ENCODE measurements around the gene KIAA1586.
A peak's percentile ranks its signal among the peaks of the same experiment; 100 is the strongest.

KIAA1586 gene

DNA sequence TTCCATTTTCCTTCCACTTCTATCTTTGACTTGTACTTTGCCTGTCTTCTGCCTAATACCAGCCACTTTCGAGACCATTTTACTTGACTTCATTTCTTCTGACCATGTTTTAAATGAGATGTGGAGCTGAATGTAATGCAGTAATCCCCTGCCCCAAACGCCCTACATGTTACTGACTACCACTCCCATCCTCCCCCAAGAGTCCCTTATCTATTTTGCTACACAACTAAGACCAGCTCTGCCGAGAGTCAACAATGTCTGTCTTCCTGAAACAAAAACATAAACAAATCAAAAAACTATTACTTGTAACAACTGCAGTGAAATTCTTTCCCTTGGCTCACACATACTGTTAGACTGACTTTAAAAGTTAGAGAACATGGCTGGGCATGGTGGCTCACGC is 27.1 kb upstream of the KIAA1586 start:
- Histone ChIP-seq H4K20me1 (ENCODE audit: insufficient read depth, low read length, poor library complexity, severe bottlenecking) (no peaks in the 10 kb centered on the region), H3K4me2 (ENCODE audit: low read depth, low read length, poor library complexity, severe bottlenecking) (no peak overlapping the region), H3F3A (ENCODE audit: low read depth) (no peaks in the 10 kb centered on the region), H3K9me2 (replicated peaks; ENCODE audit: low read depth, low read length) (no peaks in the 10 kb centered on the region), H3K27me3 (ENCODE audit: insufficient read depth, low read length, poor library complexity, severe bottlenecking) (no peaks in the 10 kb centered on the region), H3K4me3 (ENCODE audit: low read length, poor library complexity, severe bottlenecking) (no peak overlapping the region), H3K79me2 (ENCODE audit: insufficient read depth, low read length) (no peaks in the 10 kb centered on the region), H3K4me1 (ENCODE audit: insufficient read depth, low read length, poor library complexity, severe bottlenecking) (no peaks in the 10 kb centered on the region), H3K9me3 (ENCODE audit: insufficient read depth, low read depth, low read length) (peaks cover 5% of the 10 kb centered on the region), H3K9ac (ENCODE audit: low read depth, low read length, poor library complexity, severe bottlenecking) (no peak overlapping the region), H2AFZ (ENCODE audit: low read length) (no peak overlapping the region), H3K36me3 (ENCODE audit: insufficient read depth, low read length) (no peaks in the 10 kb centered on the region)
- TF ChIP-seq, protein P1, sequence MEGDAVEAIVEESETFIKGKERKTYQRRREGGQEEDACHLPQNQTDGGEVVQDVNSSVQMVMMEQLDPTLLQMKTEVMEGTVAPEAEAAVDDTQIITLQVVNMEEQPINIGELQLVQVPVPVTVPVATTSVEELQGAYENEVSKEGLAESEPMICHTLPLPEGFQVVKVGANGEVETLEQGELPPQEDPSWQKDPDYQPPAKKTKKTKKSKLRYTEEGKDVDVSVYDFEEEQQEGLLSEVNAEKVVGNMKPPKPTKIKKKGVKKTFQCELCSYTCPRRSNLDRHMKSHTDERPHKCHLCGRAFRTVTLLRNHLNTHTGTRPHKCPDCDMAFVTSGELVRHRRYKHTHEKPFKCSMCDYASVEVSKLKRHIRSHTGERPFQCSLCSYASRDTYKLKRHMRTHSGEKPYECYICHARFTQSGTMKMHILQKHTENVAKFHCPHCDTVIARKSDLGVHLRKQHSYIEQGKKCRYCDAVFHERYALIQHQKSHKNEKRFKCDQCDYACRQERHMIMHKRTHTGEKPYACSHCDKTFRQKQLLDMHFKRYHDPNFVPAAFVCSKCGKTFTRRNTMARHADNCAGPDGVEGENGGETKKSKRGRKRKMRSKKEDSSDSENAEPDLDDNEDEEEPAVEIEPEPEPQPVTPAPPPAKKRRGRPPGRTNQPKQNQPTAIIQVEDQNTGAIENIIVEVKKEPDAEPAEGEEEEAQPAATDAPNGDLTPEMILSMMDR (conservative IDR thresholded peaks at IDR 0.05; ENCODE audit: low read length): no peak
- TF ChIP-seq EZH2phosphoT487 (IDR thresholded peaks at IDR 0.05; ENCODE audit: borderline replicate concordance): no peak

DNA sequence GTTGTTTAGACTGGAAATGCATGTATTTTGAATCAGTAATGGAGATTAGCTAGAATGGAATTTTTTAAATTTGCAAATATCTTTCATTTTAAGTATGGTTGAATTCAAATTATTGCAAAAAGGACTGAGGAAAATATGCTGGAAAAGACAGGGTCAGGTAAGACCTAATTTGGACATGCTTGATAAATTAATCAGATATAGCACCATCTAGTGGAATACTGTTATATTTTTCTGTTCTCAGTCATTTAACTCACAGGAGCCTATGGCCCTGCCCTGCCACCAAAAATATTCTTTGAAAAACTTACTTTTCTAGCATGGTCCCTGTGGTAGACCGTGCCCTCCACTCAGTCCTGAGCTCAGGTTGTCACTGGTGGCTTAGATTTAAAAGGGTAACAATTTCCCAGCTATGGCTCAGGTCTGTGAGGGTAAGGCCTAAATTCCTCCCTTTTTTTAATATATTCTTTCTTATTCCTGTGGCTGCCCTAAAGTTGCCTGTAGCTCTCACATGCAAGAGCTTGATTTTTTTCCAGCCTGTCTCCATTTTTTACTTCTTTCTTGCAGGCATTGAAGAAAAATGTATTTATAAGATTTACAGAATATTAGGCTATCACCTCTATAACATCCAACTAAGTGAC is 25.3 kb upstream of the KIAA1586 start:
- peak overlapping the region; percentile 33 for H2AFZ ChIP-seq (ENCODE audit: low read length)
- no peaks in the 10 kb centered on the region for H3F3A ChIP-seq (ENCODE audit: low read depth)
- no peaks in the 10 kb centered on the region for H3K4me1 ChIP-seq (ENCODE audit: insufficient read depth, low read length, poor library complexity, severe bottlenecking)
- no peak overlapping the region for H3K4me2 ChIP-seq (ENCODE audit: low read depth, low read length, poor library complexity, severe bottlenecking)
- TF ChIP-seq, protein P1 (conservative IDR thresholded peaks at IDR 0.05; ENCODE audit: low read length): peak; percentile 60
- no peak for TF ChIP-seq EZH2phosphoT487 (IDR thresholded peaks at IDR 0.05; ENCODE audit: borderline replicate concordance)
- no peaks in the 10 kb centered on the region for H3K27me3 ChIP-seq (ENCODE audit: insufficient read depth, low read length, poor library complexity, severe bottlenecking)
- H3K36me3 ChIP-seq (ENCODE audit: insufficient read depth, low read length): no peaks in the 10 kb centered on the region
- H4K20me1 ChIP-seq (ENCODE audit: insufficient read depth, low read length, poor library complexity, severe bottlenecking): no peaks in the 10 kb centered on the region
- no peaks in the 10 kb centered on the region for H3K9me2 ChIP-seq (replicated peaks; ENCODE audit: low read depth, low read length)
- no peaks in the 10 kb centered on the region for H3K79me2 ChIP-seq (ENCODE audit: insufficient read depth, low read length)
- no peak overlapping the region for H3K4me3 ChIP-seq (ENCODE audit: low read length, poor library complexity, severe bottlenecking)
- peaks cover 19% of the 10 kb centered on the region for H3K9me3 ChIP-seq (ENCODE audit: insufficient read depth, low read depth, low read length)
- no peak overlapping the region for H3K9ac ChIP-seq (ENCODE audit: low read depth, low read length, poor library complexity, severe bottlenecking)

DNA sequence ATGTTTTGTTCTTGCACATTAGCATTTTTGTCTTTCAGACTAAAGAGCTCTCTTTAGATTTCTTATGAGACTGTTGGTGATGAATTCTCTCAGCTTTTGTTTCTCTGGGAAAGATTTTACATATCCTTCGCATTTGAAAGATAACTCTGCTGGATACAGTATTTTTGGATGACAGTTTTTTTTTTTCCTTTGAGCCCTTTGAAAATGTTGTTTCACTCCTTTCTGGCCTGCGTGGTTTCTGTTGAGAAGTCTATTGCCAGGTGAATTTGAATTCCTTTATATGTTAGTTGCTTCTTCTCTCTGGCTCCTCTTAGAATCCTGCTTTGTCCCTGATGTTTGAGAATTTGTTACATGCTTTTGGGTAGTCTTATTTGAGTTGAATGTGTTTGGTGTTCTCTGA is 22.2 kb upstream of the KIAA1586 start:
- no peaks in the 10 kb centered on the region for H4K20me1 ChIP-seq (ENCODE audit: insufficient read depth, low read length, poor library complexity, severe bottlenecking)
- H3K9me3 ChIP-seq (ENCODE audit: insufficient read depth, low read depth, low read length): peaks cover 19% of the 10 kb centered on the region
- TF ChIP-seq EZH2phosphoT487 (IDR thresholded peaks at IDR 0.05; ENCODE audit: borderline replicate concordance): no peak
- TF ChIP-seq, protein P1 (conservative IDR thresholded peaks at IDR 0.05; ENCODE audit: low read length): no peak
- no peaks in the 10 kb centered on the region for H3K4me1 ChIP-seq (ENCODE audit: insufficient read depth, low read length, poor library complexity, severe bottlenecking)
- no peak overlapping the region for H2AFZ ChIP-seq (ENCODE audit: low read length)
- H3K4me3 ChIP-seq (ENCODE audit: low read length, poor library complexity, severe bottlenecking): no peak overlapping the region
- no peaks in the 10 kb centered on the region for H3K79me2 ChIP-seq (ENCODE audit: insufficient read depth, low read length)
- H3K4me2 ChIP-seq (ENCODE audit: low read depth, low read length, poor library complexity, severe bottlenecking): no peak overlapping the region
- no peaks in the 10 kb centered on the region for H3K9me2 ChIP-seq (replicated peaks; ENCODE audit: low read depth, low read length)
- no peaks in the 10 kb centered on the region for H3F3A ChIP-seq (ENCODE audit: low read depth)
- H3K27me3 ChIP-seq (ENCODE audit: insufficient read depth, low read length, poor library complexity, severe bottlenecking): no peaks in the 10 kb centered on the region
- no peaks in the 10 kb centered on the region for H3K36me3 ChIP-seq (ENCODE audit: insufficient read depth, low read length)
- no peak overlapping the region for H3K9ac ChIP-seq (ENCODE audit: low read depth, low read length, poor library complexity, severe bottlenecking)
